Esophagus muscularis mucosa (tissue), 4 donors: Measurements from ENCODE around the gene GJB4. TPM values are rescaled to one million over a fixed set of nuclear protein-coding genes. Genes with fewer than 3 reads are reported as not detected.
A peak's percentile ranks its signal among the peaks of the same experiment; 100 is the strongest.

ENCODE experiments used
- DNase-seq: peaks from one replicate; pipeline ENCODE4 v3.0.0-alpha.2; 2017; ENCODE audit errors: extremely low spot score
- H3K27ac ChIP-seq, 4 donors: fragments of 200-600 bp; sonication (generic); replicated peaks in 1 of 4; 1 replicate in 3 of 4; 2 replicates in 1 of 4; pipeline ENCODE4 v1.5.1; 2016 to 2019; ENCODE audit warnings: mild to moderate bottlenecking in 1 of 4
- H3K27me3 ChIP-seq, 4 donors: fragments of 200-600 bp; sonication (generic); one replicate each; pipeline versions ENCODE4 v1.5.1 to v1.6.0; 2016 to 2019
- H3K36me3 ChIP-seq, 4 donors: fragments of 200-600 bp; sonication (generic); one replicate each; pipeline ENCODE4 v1.5.1; 2016 to 2019
- H3K4me1 ChIP-seq, 4 donors: fragments of 200-600 bp; sonication (generic); one replicate each; pipeline ENCODE4 v1.5.1; 2016 to 2019
- H3K4me3 ChIP-seq, 4 donors: fragments of 200-600 bp; sonication (generic); 1 replicate in 2 of 4; 2 replicates in 2 of 4; pipeline ENCODE4 v1.5.1; 2016 to 2019; ENCODE audit warnings: mild to moderate bottlenecking in 4 of 4, moderate library complexity in 1 of 4
- H3K9me3 ChIP-seq, 4 donors: fragments of 200-600 bp; sonication (generic); 1 replicate in 3 of 4; 2 replicates in 1 of 4; pipeline ENCODE4 v1.5.1; 2016 to 2019
- CTCF ChIP-seq, 3 experiments: fragments of 200-600 bp in 2 of 3; fragments of 450-650 bp in 1 of 3; sonication (generic) in 2 of 3; IDR thresholded peaks; one replicate each; pipeline ENCODE4 v1.5.1; 2017 to 2019; ENCODE audit warnings: antibody characterized with exemption in 3 of 3, mild to moderate bottlenecking in 2 of 3, moderate library complexity in 1 of 3
- EP300 ChIP-seq: sonication (generic); formaldehyde crosslinking; IDR thresholded peaks from one replicate; pipeline ENCODE4 v1.6.1; 2017; ENCODE audit warnings: antibody characterized with exemption
- POLR2A ChIP-seq: fragments of 450-650 bp; IDR thresholded peaks from one replicate; pipeline ENCODE4 v1.6.1; 2017; ENCODE audit warnings: antibody characterized with exemption, moderate library complexity, mild to moderate bottlenecking, low read depth
- POLR2AphosphoS5 ChIP-seq, 2 donors: sonication (generic); formaldehyde crosslinking; IDR thresholded peaks; one replicate each; pipeline ENCODE4 v1.6.1; 2017; ENCODE audit warnings: antibody characterized with exemption in 2 of 2
- WGBS: methylation state at CpG from one replicate; pipeline ENCODE4 v1.1.5; 2018; 5-methylcytosine and 5-hydroxymethylcytosine counted together
- intact Hi-C: fragments of 100-400 bp; cut with DNase I; formaldehyde crosslinking; loops from one replicate; pipeline ENCODE4 v1.15.1; 2023
- total RNA-seq, 4 donors: library from RNA; depleted of rRNA; stranded (reverse); fragments of >200 nt; gene quantifications; one replicate each; pipeline versions ENCODE4 v1.1.0 to v1.2.1, GENCODE V29; 2016

The GJB4 gene
- total RNA-seq, 4 donors from 2014 or later: not detected

GRCh38 chr1:34792424-34792823 lies 32.9 kb downstream of the GJB4 start:
- H3K4me1 ChIP-seq: peaks cover 8 to 13% (median 10%) of the 10 kb centered on the region in 4 donors
- intact Hi-C loops: no loop called here
- peak overlapping the region; percentile 47 to 61 (median 52) for H3K27ac ChIP-seq
- H3K9me3 ChIP-seq: peaks cover 0 to 6% (median 0%) of the 10 kb centered on the region in 4 donors
- TF ChIP-seq EP300: no peak
- no peak for TF ChIP-seq CTCF (IDR thresholded peaks at IDR 0.05)
- TF ChIP-seq POLR2A: no peak
- no peak for TF ChIP-seq POLR2AphosphoS5 (IDR thresholded peaks at IDR 0.05)
- peaks cover 0 to 35% (median 20%) of the 10 kb centered on the region in 4 donors for H3K36me3 ChIP-seq
- WGBS: 60% methylated on average over 9 of the region's 10 CpGs
- peaks cover 0 to 47% (median 4%) of the 10 kb centered on the region in 4 donors for H3K27me3 ChIP-seq
- DNase-seq: no peak
- H3K4me3 ChIP-seq: peak overlapping the region; percentile 44 to 57 (median 47)

GRCh38 chr1:34792868-34793727 lies 33.6 kb downstream of the GJB4 start, which contains the start of gene GJA4:
Gene GJA4, plus strand, starts transcription at chr1:34792999. Its CDS starts 1,215 bp downstream, at chr1:34794214.
- DNase-seq: no peak
- Histone ChIP-seq H3K4me1 (peaks cover 4 to 13% (median 10%) of the 10 kb centered on the region in 4 donors), H3K27me3 (peaks cover 0 to 47% (median 4%) of the 10 kb centered on the region in 4 donors), H3K9me3 (peaks cover 0 to 6% (median 0%) of the 10 kb centered on the region in 4 donors), H3K4me3 (peak within 1 kb of the TSS; percentile 44 to 57 (median 47)), H3K36me3 (peaks cover 0 to 40% (median 26%) of the 10 kb centered on the region in 4 donors), H3K27ac (peak within 1 kb of the TSS; percentile 47 to 61 (median 52))
- intact Hi-C loops: no loop called here
- 18% methylated on average over 23 of the region's 45 CpGs for WGBS
- TF ChIP-seq POLR2AphosphoS5 (IDR thresholded peaks at IDR 0.05) (peak in 1 of 2 donors; percentile 63), CTCF (IDR thresholded peaks at IDR 0.05) (no peak), EP300 (no peak), POLR2A (no peak)

- peaks cover 0 to 47% (median 4%) of the 10 kb centered on the region in 4 donors for H3K27me3 ChIP-seq
- intact Hi-C loops: no loop called here
- peaks cover 0 to 40% (median 27%) of the 10 kb centered on the region in 4 donors for H3K36me3 ChIP-seq
- H3K9me3 ChIP-seq: no peaks in the 10 kb centered on the region
- peaks cover 4 to 13% (median 10%) of the 10 kb centered on the region in 4 donors for H3K4me1 ChIP-seq
- no peak for DNase-seq
- 92% methylated on average over 35 of the region's 40 CpGs for WGBS
- peak overlapping the region; percentile 44 to 57 (median 47) for H3K4me3 ChIP-seq
- TF ChIP-seq POLR2A: no peak
- no peak for TF ChIP-seq EP300
- TF ChIP-seq POLR2AphosphoS5 (IDR thresholded peaks at IDR 0.05): no peak
- no peak for TF ChIP-seq CTCF (IDR thresholded peaks at IDR 0.05)
- H3K27ac ChIP-seq: peak overlapping the region in 3 of 4 donors; percentile 47 to 61 (median 49)
Observed at GRCh38 chr1:34794001-34794789, 34.7 kb downstream of the GJB4 start.

GRCh38 chr1:34794790-34795180 lies 35.2 kb downstream of the GJB4 start:
- peaks cover 0 to 47% (median 4%) of the 10 kb centered on the region in 4 donors for H3K27me3 ChIP-seq
- peak overlapping the region; percentile 44 to 57 (median 47) for H3K4me3 ChIP-seq
- TF ChIP-seq POLR2AphosphoS5 (IDR thresholded peaks at IDR 0.05) (no peak), CTCF (IDR thresholded peaks at IDR 0.05) (no peak), EP300 (no peak), POLR2A (no peak)
- intact Hi-C loops: no loop called here
- 87% methylated on average over 12 of the region's 12 CpGs for WGBS
- peaks cover 0 to 40% (median 27%) of the 10 kb centered on the region in 4 donors for H3K36me3 ChIP-seq
- peak overlapping the region in 2 of 4 donors; percentile 28 to 49 for H3K27ac ChIP-seq
- DNase-seq: no peak
- H3K9me3 ChIP-seq: no peaks in the 10 kb centered on the region
- peaks cover 4 to 13% (median 10%) of the 10 kb centered on the region in 4 donors for H3K4me1 ChIP-seq
